CD4-positive, alpha-beta T cell (primary cell): ENCODE results near the gene NEU1. TPM values are rescaled to one million over a fixed set of nuclear protein-coding genes. Genes with fewer than 3 reads are reported as not detected.
A peak's percentile ranks its signal among the peaks of the same experiment; 100 is the strongest.

Experiments
- ATAC-seq: fragments of 200-7000 bp; cut with Tn5 transposase; one replicate; pipeline ENCODE4 v1.10.0; 2022; ENCODE audit warnings: mild to moderate bottlenecking; ENCODE audit not compliant: poor library complexity
- CTCF ChIA-PET: fragments of 350-600 bp; sonication (Branson Sonifier 250); formaldehyde crosslinking; loops from one replicate; lab custom pipeline; 2021; ENCODE audit warnings: antibody characterized with exemption, inconsistent platforms; lab: Charles Lee
- POLR2A ChIA-PET: fragments of 350-600 bp; sonication (Branson Sonifier 250); formaldehyde crosslinking; loops from one replicate; lab custom pipeline; 2021; ENCODE audit warnings: antibody characterized with exemption, inconsistent platforms; lab: Charles Lee
- DNase-seq, 14 experiments: peaks; one replicate each; pipeline ENCODE4 v3.0.0-alpha.2; 2013 to 2020; ENCODE audit warnings: mixed read lengths in 2 of 14
- H3K27ac ChIP-seq, 2 donors: one replicate each; pipeline versions ENCODE4 v1.5.1 to v1.7.0; 2013; ENCODE audit warnings: low read length in 2 of 2, low read depth in 1 of 2, mild to moderate bottlenecking in 1 of 2
- H3K27me3 ChIP-seq, 2 experiments: 1 replicate in 1 of 2; 2 replicates in 1 of 2; pipeline versions ENCODE4 v1.6.1 to v1.7.0; 2013; ENCODE audit warnings: low read length in 2 of 2, control low read depth in 1 of 2, mild to moderate bottlenecking in 1 of 2, moderate library complexity in 1 of 2; ENCODE audit not compliant: insufficient read depth in 2 of 2, control insufficient read depth in 1 of 2
- H3K36me3 ChIP-seq: one replicate; pipeline ENCODE4 v1.6.1; 2013; ENCODE audit warnings: low read length, control low read depth; ENCODE audit not compliant: insufficient read depth
- H3K4me1 ChIP-seq: one replicate; pipeline ENCODE4 v1.6.1; 2013; ENCODE audit warnings: low read length, control low read depth; ENCODE audit not compliant: insufficient read depth
- H3K4me3 ChIP-seq: one replicate; pipeline ENCODE4 v1.5.1; 2013; ENCODE audit warnings: mild to moderate bottlenecking, low read length, moderate library complexity
- H3K9me3 ChIP-seq, 2 experiments: 1 replicate in 1 of 2; 2 replicates in 1 of 2; pipeline versions ENCODE4 v1.6.1 to v1.7.0; 2013; ENCODE audit warnings: low read length in 2 of 2, mild to moderate bottlenecking in 2 of 2, control low read depth in 1 of 2, moderate library complexity in 1 of 2; ENCODE audit not compliant: control insufficient read depth in 1 of 2, insufficient read depth in 1 of 2
- H3K27ac Mint-ChIP-seq: one replicate; pipeline ENCODE4 v1.8.0; 2020; ENCODE audit warnings: mixed read lengths
- H3K27me3 Mint-ChIP-seq: one replicate; pipeline ENCODE4 v1.8.0; 2021; ENCODE audit warnings: mixed read lengths
- H3K36me3 Mint-ChIP-seq: one replicate; pipeline ENCODE4 v1.8.0; 2021; ENCODE audit warnings: low read depth, mixed read lengths
- H3K4me1 Mint-ChIP-seq: one replicate; pipeline ENCODE4 v1.8.0; 2021; ENCODE audit warnings: low read depth, mixed read lengths
- H3K4me3 Mint-ChIP-seq: one replicate; pipeline ENCODE4 v1.8.0; 2020; ENCODE audit warnings: mild to moderate bottlenecking, mixed read lengths
- H3K9me3 Mint-ChIP-seq: one replicate; pipeline ENCODE4 v1.8.0; 2020; ENCODE audit warnings: mixed read lengths
- intact Hi-C, 2 experiments: fragments of 100-400 bp; cut with DNase I in 1 of 2; cut with micrococcal nuclease in 1 of 2; formaldehyde crosslinking; loops; one replicate each; pipeline versions ENCODE4 v1.15.1 to v1.9.0; 2023 to 2025; cut with DNase I, micrococcal nuclease
- total RNA-seq, 174 experiments: library from RNA in 2 of 174; stranded (reverse) in 2 of 174; gene quantifications; one replicate each; pipeline ENCODE4 v1.2.3 and lab custom pipeline; 2021 to 2026
- TF ChIP-seq, protein P1 (sequence below): fragments of 200-600 bp; IDR thresholded peaks from one replicate; pipeline ENCODE4 v1.8.0; 2022; ENCODE audit warnings: antibody characterized with exemption, mild to moderate bottlenecking

The NEU1 gene
- total RNA-seq, 2 experiments from 2014 or later: 19.7 to 21.1 TPM

- DNase-seq: peak in 11 of 14 experiments; percentile 25 to 76 (median 60)
- peaks cover 11% of the 10 kb centered on the region for H3K36me3 ChIP-seq
- intact Hi-C loops: loop anchor here (2.0 to 5.0 kb wide), 2 partner anchors 20 to 78 kb away; partner anchors contain the start of genes CLIC1 (in 1 of the 2) and VARS1 (in 1 of the 2)
- peak; percentile 11 for ATAC-seq
- H3K27me3 Mint-ChIP-seq: no peaks in the 10 kb centered on the region
- H3K4me1 Mint-ChIP-seq: peaks cover 47% of the 10 kb centered on the region
- H3K27ac Mint-ChIP-seq: peak within 1 kb of the TSS; percentile 83
- peak within 1 kb of the TSS; percentile 75 to 81 for H3K27ac ChIP-seq
- CTCF ChIA-PET: interaction anchor here (0.8 to 3.8 kb wide), 5 partner anchors 8 to 216 kb away, joined by 3 to 19 read pairs (median 5); partner anchors contain the start of genes DDAH2, LSM2 and VARS1
- H3K4me3 Mint-ChIP-seq: peak within 1 kb of the TSS; percentile 90
- H3K9me3 Mint-ChIP-seq: no peaks in the 10 kb centered on the region
- POLR2A ChIA-PET: interaction anchor here (0.6 to 3.6 kb wide), 18 partner anchors 9 to 274 kb away, joined by 3 to 29 read pairs (median 5); partner anchors contain the start of genes CLIC1, DDAH2, DDX39B and HSPA1B
- H3K27me3 ChIP-seq: no peaks in the 10 kb centered on the region
- H3K36me3 Mint-ChIP-seq: peaks cover 18% of the 10 kb centered on the region
- H3K9me3 ChIP-seq: no peaks in the 10 kb centered on the region
- peaks cover 49% of the 10 kb centered on the region for H3K4me1 ChIP-seq
- H3K4me3 ChIP-seq: peak within 1 kb of the TSS; percentile 70
- TF ChIP-seq, protein P1, sequence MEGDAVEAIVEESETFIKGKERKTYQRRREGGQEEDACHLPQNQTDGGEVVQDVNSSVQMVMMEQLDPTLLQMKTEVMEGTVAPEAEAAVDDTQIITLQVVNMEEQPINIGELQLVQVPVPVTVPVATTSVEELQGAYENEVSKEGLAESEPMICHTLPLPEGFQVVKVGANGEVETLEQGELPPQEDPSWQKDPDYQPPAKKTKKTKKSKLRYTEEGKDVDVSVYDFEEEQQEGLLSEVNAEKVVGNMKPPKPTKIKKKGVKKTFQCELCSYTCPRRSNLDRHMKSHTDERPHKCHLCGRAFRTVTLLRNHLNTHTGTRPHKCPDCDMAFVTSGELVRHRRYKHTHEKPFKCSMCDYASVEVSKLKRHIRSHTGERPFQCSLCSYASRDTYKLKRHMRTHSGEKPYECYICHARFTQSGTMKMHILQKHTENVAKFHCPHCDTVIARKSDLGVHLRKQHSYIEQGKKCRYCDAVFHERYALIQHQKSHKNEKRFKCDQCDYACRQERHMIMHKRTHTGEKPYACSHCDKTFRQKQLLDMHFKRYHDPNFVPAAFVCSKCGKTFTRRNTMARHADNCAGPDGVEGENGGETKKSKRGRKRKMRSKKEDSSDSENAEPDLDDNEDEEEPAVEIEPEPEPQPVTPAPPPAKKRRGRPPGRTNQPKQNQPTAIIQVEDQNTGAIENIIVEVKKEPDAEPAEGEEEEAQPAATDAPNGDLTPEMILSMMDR: no peak
Measured at GRCh38 chr6:31815025-31815838, 47.4 kb downstream of the NEU1 start, which contains the start of the genes HSPA1A and HSPA1L. TSS of gene HSPA1A (plus strand) at chr6:31815543. CDS start at chr6:31815757, 214 bp downstream. TSS of gene HSPA1L (minus strand) at chr6:31815283. CDS start at chr6:31811972, 3,311 bp downstream.

DNA sequence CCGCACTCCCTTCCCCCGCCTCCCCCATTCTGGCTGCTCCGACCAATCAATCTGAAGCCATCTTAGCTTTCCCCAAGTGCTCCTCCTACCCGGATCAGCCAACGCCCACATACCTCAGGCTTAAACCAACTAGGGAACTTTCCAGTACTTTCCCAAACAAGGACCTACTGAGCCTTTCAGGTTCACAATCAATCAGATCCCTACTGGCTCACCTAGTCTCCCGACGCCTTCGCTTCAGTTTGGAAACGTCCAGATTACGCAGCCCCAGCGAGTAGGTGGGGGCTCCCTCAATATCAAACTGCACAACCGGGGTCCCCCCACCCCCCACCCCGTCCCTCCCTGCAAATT lies 48.0 kb downstream of the NEU1 start:
- Mint-ChIP-seq H3K4me1 (peaks cover 48% of the 10 kb centered on the region), H3K4me3 (peak overlapping the region; percentile 90), H3K27ac (peak overlapping the region; percentile 83), H3K9me3 (no peaks in the 10 kb centered on the region), H3K27me3 (no peaks in the 10 kb centered on the region), H3K36me3 (peaks cover 24% of the 10 kb centered on the region)
- intact Hi-C loops: loop anchor here (2.0 to 5.0 kb wide), 2 partner anchors 20 to 77 kb away; partner anchors contain the start of genes CLIC1 (in 1 of the 2) and VARS1 (in 1 of the 2)
- peaks cover 17% of the 10 kb centered on the region for H3K36me3 ChIP-seq
- ChIA-PET CTCF (interaction anchor here (0.8 to 3.8 kb wide), 4 partner anchors 8 to 216 kb away, joined by 3 to 19 read pairs (median 6); partner anchors contain the start of genes DDAH2, LSM2 and VARS1), POLR2A (interaction anchor here (0.6 to 3.6 kb wide), 17 partner anchors 8 to 1157 kb away, joined by 3 to 29 read pairs (median 5); partner anchors contain the start of genes CLIC1, DDAH2, DDX39B and HSPA1B)
- no peaks in the 10 kb centered on the region for H3K9me3 ChIP-seq
- peak; percentile 63 for ATAC-seq
- TF ChIP-seq, protein P1: no peak
- H3K4me1 ChIP-seq: peaks cover 44% of the 10 kb centered on the region
- H3K27ac ChIP-seq: peak overlapping the region; percentile 75 to 81
- peak overlapping the region; percentile 70 for H3K4me3 ChIP-seq
- peak in 13 of 14 experiments; percentile 34 to 87 (median 59) for DNase-seq
- no peaks in the 10 kb centered on the region for H3K27me3 ChIP-seq

GRCh38 chr6:31813465-31813849 lies 49.2 kb downstream of the NEU1 start:
- Histone ChIP-seq H3K9me3 (no peaks in the 10 kb centered on the region), H3K4me1 (peaks cover 32% of the 10 kb centered on the region), H3K27me3 (no peaks in the 10 kb centered on the region), H3K36me3 (peaks cover 18% of the 10 kb centered on the region), H3K27ac (peak overlapping the region in 1 of 2 donors; percentile 12), H3K4me3 (no peak overlapping the region)
- Mint-ChIP-seq H3K27ac (peak overlapping the region; percentile 83), H3K27me3 (no peaks in the 10 kb centered on the region), H3K9me3 (no peaks in the 10 kb centered on the region), H3K4me1 (peaks cover 47% of the 10 kb centered on the region), H3K4me3 (peak overlapping the region; percentile 90), H3K36me3 (peaks cover 28% of the 10 kb centered on the region)
- intact Hi-C loops: no loop called here
- DNase-seq (no peak), ATAC-seq (no peak)
- TF ChIP-seq, protein P1: no peak
- ChIA-PET CTCF (interaction anchor here (1.2 to 3.8 kb wide), 3 partner anchors 17 to 22 kb away, joined by 3 to 19 read pairs (median 4); partner anchors contain the start of gene VARS1), POLR2A (interaction anchor here (0.6 to 3.6 kb wide), 7 partner anchors 13 to 161 kb away, joined by 3 to 28 read pairs (median 12); partner anchors contain the start of genes BAG6, CLIC1, HSPA1B and MSH5)
